ENCODE measurements around the gene PPM1B. TPM values are rescaled to one million over a fixed set of nuclear protein-coding genes. Genes with fewer than 3 reads are reported as not detected.

Gene PPM1B
- total and polyA plus RNA-seq, 2 of the 13 experiments (the other 11 are each of a cell fraction or from before 2014, with no cell fraction given): 24.4 to 25.0 TPM

DNA sequence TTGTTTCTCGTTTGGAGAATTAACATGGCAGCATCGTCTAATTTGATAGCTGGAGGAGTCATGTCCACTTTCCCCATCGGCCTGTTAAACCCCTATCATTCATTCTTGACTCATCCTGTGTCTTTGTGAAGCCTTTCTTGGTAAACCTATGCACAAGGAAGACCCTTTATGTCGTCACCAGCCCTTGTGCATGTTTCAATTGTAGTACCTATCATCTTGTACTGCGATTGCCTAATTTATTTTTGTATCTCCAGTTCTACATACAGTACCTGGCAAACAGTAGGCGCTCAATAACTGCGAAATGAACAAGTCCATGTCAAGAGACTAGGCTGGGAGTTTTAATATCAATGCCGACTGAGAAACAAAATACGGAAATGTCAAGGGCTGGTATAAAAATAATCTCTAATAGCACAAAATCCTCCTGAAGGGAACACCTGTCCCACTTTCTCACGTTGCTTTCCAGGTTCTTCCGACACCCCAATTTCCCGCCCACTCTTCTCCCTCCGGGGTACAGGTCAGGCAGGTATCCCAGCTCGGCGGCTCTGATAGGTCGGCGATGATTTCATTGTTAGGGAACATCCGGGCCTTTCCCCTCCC lies 1.3 kb upstream of the PPM1B start (continued):
- TF ChIP-seq ZNF333 (CRISPR knock-in tag; IDR thresholded peaks at IDR 0.05; ENCODE audit: borderline replicate concordance) (0 out of 2 replicates have a peak, but pooled peaks have one; percentile 83), ZEB1 (IDR thresholded peaks at IDR 0.05; ENCODE audit: insufficient replicate concordance, low read depth) (peak; percentile 100), NR2C2 (CRISPR knock-in tag; IDR thresholded peaks at IDR 0.05; ENCODE audit: borderline replicate concordance) (peak; percentile 99), ISX (CRISPR knock-in tag; conservative IDR thresholded peaks at IDR 0.05) (0 out of 2 replicates have a peak, but pooled peaks have one; percentile 21), EHMT2 (IDR thresholded peaks at IDR 0.05; ENCODE audit: borderline replicate concordance, low read depth, low read length) (no peak), TSC22D2 (CRISPR knock-in tag; IDR thresholded peaks at IDR 0.05; ENCODE audit: borderline replicate concordance) (0 out of 2 replicates have a peak, but pooled peaks have one; percentile 49), ZNF749 (CRISPR knock-in tag; IDR thresholded peaks at IDR 0.05; ENCODE audit: borderline replicate concordance) (peak; percentile 57; the same call in 1 of the 2 replicates), CEBPG (CRISPR knock-in tag; IDR thresholded peaks at IDR 0.05) (0 out of 2 replicates have a peak, but pooled peaks have one; percentile 3), ZNF562 (CRISPR knock-in tag; IDR thresholded peaks at IDR 0.05; ENCODE audit: borderline replicate concordance) (0 out of 2 replicates have a peak, but pooled peaks have one; percentile 28), SIX4 (CRISPR knock-in tag; IDR thresholded peaks at IDR 0.05) (peak; percentile 15; the same call in 1 of the 2 replicates), ZFP36L1 (CRISPR knock-in tag; IDR thresholded peaks at IDR 0.05) (0 out of 2 replicates have a peak, but pooled peaks have one; percentile 54), ZMYM2 (CRISPR knock-in tag; IDR thresholded peaks at IDR 0.05) (no peak), ATAD3A (CRISPR knock-in tag; IDR thresholded peaks at IDR 0.05) (no peak), ZSCAN21 (CRISPR knock-in tag; IDR thresholded peaks at IDR 0.05; ENCODE audit: borderline replicate concordance) (no peak), BCL6 (CRISPR knock-in tag; IDR thresholded peaks at IDR 0.05) (peak; percentile 37; the same call in 1 of the 2 replicates), SNAI1 (CRISPR knock-in tag; IDR thresholded peaks at IDR 0.05; ENCODE audit: borderline replicate concordance) (0 out of 2 replicates have a peak, but pooled peaks have one; percentile 45), KDM4B (CRISPR knock-in tag; IDR thresholded peaks at IDR 0.05) (peak; percentile 31; the same call in 1 of the 2 replicates), GABPB1 (CRISPR knock-in tag; IDR thresholded peaks at IDR 0.05) (peak; percentile 91), ZNF124 (CRISPR knock-in tag; IDR thresholded peaks at IDR 0.05) (peak; percentile 54; the same call in 1 of the 2 replicates), PHF20 (CRISPR knock-in tag; IDR thresholded peaks at IDR 0.05) (peak; percentile 89), NR2F2 (IDR thresholded peaks at IDR 0.05; ENCODE audit: borderline replicate concordance, low read depth) (no peak), ZNF570 (CRISPR knock-in tag; IDR thresholded peaks at IDR 0.05; ENCODE audit: borderline replicate concordance) (no peak)
- TF ChIP-seq, protein P1, sequence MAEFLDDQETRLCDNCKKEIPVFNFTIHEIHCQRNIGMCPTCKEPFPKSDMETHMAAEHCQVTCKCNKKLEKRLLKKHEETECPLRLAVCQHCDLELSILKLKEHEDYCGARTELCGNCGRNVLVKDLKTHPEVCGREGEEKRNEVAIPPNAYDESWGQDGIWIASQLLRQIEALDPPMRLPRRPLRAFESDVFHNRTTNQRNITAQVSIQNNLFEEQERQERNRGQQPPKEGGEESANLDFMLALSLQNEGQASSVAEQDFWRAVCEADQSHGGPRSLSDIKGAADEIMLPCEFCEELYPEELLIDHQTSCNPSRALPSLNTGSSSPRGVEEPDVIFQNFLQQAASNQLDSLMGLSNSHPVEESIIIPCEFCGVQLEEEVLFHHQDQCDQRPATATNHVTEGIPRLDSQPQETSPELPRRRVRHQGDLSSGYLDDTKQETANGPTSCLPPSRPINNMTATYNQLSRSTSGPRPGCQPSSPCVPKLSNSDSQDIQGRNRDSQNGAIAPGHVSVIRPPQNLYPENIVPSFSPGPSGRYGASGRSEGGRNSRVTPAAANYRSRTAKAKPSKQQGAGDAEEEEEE (CRISPR knock-in tag; IDR thresholded peaks at IDR 0.05; ENCODE audit: borderline replicate concordance): no peak
- TF ChIP-seq, protein P2, sequence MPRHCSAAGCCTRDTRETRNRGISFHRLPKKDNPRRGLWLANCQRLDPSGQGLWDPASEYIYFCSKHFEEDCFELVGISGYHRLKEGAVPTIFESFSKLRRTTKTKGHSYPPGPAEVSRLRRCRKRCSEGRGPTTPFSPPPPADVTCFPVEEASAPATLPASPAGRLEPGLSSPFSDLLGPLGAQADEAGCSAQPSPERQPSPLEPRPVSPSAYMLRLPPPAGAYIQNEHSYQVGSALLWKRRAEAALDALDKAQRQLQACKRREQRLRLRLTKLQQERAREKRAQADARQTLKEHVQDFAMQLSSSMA (CRISPR knock-in tag; IDR thresholded peaks at IDR 0.05): no peak
- TF ChIP-seq, protein P3, sequence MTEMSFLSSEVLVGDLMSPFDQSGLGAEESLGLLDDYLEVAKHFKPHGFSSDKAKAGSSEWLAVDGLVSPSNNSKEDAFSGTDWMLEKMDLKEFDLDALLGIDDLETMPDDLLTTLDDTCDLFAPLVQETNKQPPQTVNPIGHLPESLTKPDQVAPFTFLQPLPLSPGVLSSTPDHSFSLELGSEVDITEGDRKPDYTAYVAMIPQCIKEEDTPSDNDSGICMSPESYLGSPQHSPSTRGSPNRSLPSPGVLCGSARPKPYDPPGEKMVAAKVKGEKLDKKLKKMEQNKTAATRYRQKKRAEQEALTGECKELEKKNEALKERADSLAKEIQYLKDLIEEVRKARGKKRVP (CRISPR knock-in tag; IDR thresholded peaks at IDR 0.05): 0 out of 4 replicates have a peak, but pooled peaks of 1 of the 2 experiments have one; percentile 8
- TF ChIP-seq, protein P4, sequence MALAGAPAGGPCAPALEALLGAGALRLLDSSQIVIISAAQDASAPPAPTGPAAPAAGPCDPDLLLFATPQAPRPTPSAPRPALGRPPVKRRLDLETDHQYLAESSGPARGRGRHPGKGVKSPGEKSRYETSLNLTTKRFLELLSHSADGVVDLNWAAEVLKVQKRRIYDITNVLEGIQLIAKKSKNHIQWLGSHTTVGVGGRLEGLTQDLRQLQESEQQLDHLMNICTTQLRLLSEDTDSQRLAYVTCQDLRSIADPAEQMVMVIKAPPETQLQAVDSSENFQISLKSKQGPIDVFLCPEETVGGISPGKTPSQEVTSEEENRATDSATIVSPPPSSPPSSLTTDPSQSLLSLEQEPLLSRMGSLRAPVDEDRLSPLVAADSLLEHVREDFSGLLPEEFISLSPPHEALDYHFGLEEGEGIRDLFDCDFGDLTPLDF (CRISPR knock-in tag; IDR thresholded peaks at IDR 0.05): peak; percentile 62; the same call in 1 of the 2 replicates
